ENCODE data around the gene NFYA. TPM values are rescaled to one million over a fixed set of nuclear protein-coding genes. Genes with fewer than 3 reads are reported as not detected.
"Not testable (repeated sequence)": the region's sequence is repeated elsewhere in the genome, so short reads cannot be mapped to it uniquely, and the experiment has no call there.

The NFYA gene
- polyA plus RNA-seq, 2 of the 4 experiments (the other 2 are of a cell fraction): 11.2 to 17.0 TPM

DNA sequence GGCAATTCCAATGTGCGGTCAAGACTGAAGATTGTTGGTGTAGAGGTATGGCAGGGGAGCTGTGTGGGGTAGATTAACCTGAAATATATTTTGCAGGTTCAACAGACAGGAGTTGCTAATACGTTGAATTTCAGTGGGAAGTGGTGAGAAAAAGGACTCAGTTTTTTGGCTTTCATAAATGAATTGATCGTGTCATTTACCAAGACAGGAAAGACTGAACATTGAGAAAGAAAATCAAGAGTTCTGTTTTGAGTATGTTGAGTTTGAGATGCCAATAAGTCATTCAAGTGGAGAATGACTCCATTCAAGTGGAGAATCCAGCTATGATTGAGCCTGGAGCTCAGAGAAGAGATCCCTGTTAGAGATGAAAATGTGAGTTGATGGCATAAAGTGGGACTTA is 31.1 kb downstream of the NFYA start:
- ChIA-PET CTCF (interaction anchor here (1.1 to 1.8 kb wide), 2 partner anchors 11 to 79 kb away, joined by 4 read pairs; no protein-coding TSS in a partner anchor), POLR2A (interaction anchor here (1.4 kb wide), 1 partner anchor 31 kb away, joined by 3 read pairs; the partner anchor contains the start of genes NFYA and OARD1)
- WGBS (ENCODE audit: missing lambda C conversion rate): 90% methylated on average over 3 of the region's 3 CpGs
- DNase-seq (ENCODE audit: low read depth in 1 of 2, low spot score in 1 of 2): no peak
- H3K4me3 ChIP-seq: no peak overlapping the region
- ATAC-seq: no peak
- H3K9me3 ChIP-seq: no peaks in the 10 kb centered on the region
- H3K27ac ChIP-seq: no peak overlapping the region
- no peaks in the 10 kb centered on the region for H3K4me1 ChIP-seq
- FAIRE-seq: no peak
- H3K4me2 ChIP-seq: no peak overlapping the region
- TF ChIP-seq JUN (IDR thresholded peaks at IDR 0.05): no peak
- TF ChIP-seq ZSCAN20 (CRISPR knock-in tag; IDR thresholded peaks at IDR 0.05): no peak
- TF ChIP-seq CHD2 (IDR thresholded peaks at IDR 0.05; ENCODE audit: low read length, partially characterized antibody): no peak
- TF ChIP-seq RAD21 (conservative IDR thresholded peaks at IDR 0.05 in 1 of 2, IDR thresholded peaks at IDR 0.05 in 1 of 2): no peak
- TF ChIP-seq ZFP36 (IDR thresholded peaks at IDR 0.05; ENCODE audit: borderline replicate concordance, partially characterized antibody): no peak
- TF ChIP-seq KDM1A (IDR thresholded peaks at IDR 0.05; ENCODE audit: low read depth): no peak
- TF ChIP-seq EP300 (IDR thresholded peaks at IDR 0.05): no peak

- H3K4me2 ChIP-seq: no peak overlapping the region
- H3K4me1 ChIP-seq: no peaks in the 10 kb centered on the region
- FAIRE-seq (no peak), DNase-seq (ENCODE audit: low read depth in 1 of 2, low spot score in 1 of 2) (no peak), ATAC-seq (no peak)
- WGBS (ENCODE audit: missing lambda C conversion rate): 55% methylated on average over 3 of the region's 3 CpGs
- CTCF ChIA-PET: interaction anchor here (0.6 kb wide), 1 partner anchor 530 kb away, joined by 4 read pairs; no protein-coding TSS in a partner anchor
- POLR2A ChIA-PET: no interaction called here
- no peak overlapping the region for H3K27ac ChIP-seq
- no peak overlapping the region for H3K4me3 ChIP-seq
- TF ChIP-seq KDM5A (IDR thresholded peaks at IDR 0.05) (no peak), TP53 (CRISPR knock-in tag; IDR thresholded peaks at IDR 0.05) (no peak), MAFK (IDR thresholded peaks at IDR 0.05; ENCODE audit: partially characterized antibody) (no peak), POLR2AphosphoS2 (conservative IDR thresholded peaks at IDR 0.05; ENCODE audit: low read length) (no peak), SREBF2 (IDR thresholded peaks at IDR 0.05) (no peak), RAD21 (conservative IDR thresholded peaks at IDR 0.05 in 1 of 2, IDR thresholded peaks at IDR 0.05 in 1 of 2) (no peak), ZNF302 (CRISPR knock-in tag; IDR thresholded peaks at IDR 0.05) (no peak), CTCF (IDR thresholded peaks at IDR 0.05) (no peak), ELK1 (IDR thresholded peaks at IDR 0.05; ENCODE audit: low read depth, low read length) (no peak), NR3C1 (IDR thresholded peaks at IDR 0.05) (no peak), NPAS2 (CRISPR knock-in tag; IDR thresholded peaks at IDR 0.05; ENCODE audit: borderline replicate concordance) (no peak), HES2 (IDR thresholded peaks at IDR 0.05) (no peak)
- TF ChIP-seq, protein P1, sequence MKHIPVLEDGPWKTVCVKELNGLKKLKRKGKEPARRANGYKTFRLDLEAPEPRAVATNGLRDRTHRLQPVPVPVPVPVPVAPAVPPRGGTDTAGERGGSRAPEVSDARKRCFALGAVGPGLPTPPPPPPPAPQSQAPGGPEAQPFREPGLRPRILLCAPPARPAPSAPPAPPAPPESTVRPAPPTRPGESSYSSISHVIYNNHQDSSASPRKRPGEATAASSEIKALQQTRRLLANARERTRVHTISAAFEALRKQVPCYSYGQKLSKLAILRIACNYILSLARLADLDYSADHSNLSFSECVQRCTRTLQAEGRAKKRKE (CRISPR knock-in tag; IDR thresholded peaks at IDR 0.05; ENCODE audit: low read depth): no peak
- H3K9me3 ChIP-seq: no peaks in the 10 kb centered on the region
These were observed 38.2 kb downstream of the NFYA start for GRCh38 chr6:41111017-41111416.

GRCh38 chr6:41115027-41115426 is 42.3 kb downstream of the NFYA start:
- CTCF ChIA-PET; H3K9me3 ChIP-seq; H3K4me1 ChIP-seq; ATAC-seq; H3K27ac ChIP-seq; POLR2A ChIA-PET; H3K4me3 ChIP-seq; DNase-seq (ENCODE audit: low read depth in 1 of 2, low spot score in 1 of 2); H3K4me2 ChIP-seq; FAIRE-seq: not testable (repeated sequence)
- WGBS (ENCODE audit: missing lambda C conversion rate): 70% methylated on average over 2 of the region's 2 CpGs

Data from A549 (cell line).